Neutrophil (primary cell): ENCODE measurements around the gene MAP2K2.

Experiments used
- H3K27ac ChIP-seq: fragments of 200-600 bp; sonication (generic); 2 replicates; pipeline ENCODE4 v1.5.1; 2016; ENCODE audit warnings: mild to moderate bottlenecking, moderate library complexity
- H3K27me3 ChIP-seq: fragments of 200-600 bp; sonication (generic); 2 replicates; pipeline ENCODE4 v1.6.0; 2016; ENCODE audit warnings: mild to moderate bottlenecking
- H3K36me3 ChIP-seq: fragments of 200-600 bp; sonication (generic); 2 replicates; pipeline ENCODE4 v1.5.1; 2017
- H3K4me1 ChIP-seq, 2 experiments: fragments of 200-600 bp in 1 of 2; sonication (generic) in 1 of 2; 1 replicate in 1 of 2; 2 replicates in 1 of 2; pipeline versions ENCODE4 v1.5.1 to v1.6.1; 2013 to 2016; ENCODE audit warnings: low read depth in 1 of 2, low read length in 1 of 2, mild to moderate bottlenecking in 1 of 2, moderate library complexity in 1 of 2; ENCODE audit not compliant: control insufficient read depth in 1 of 2, insufficient read depth in 1 of 2
- H3K4me3 ChIP-seq, 2 experiments: fragments of 200-600 bp in 1 of 2; sonication (generic) in 1 of 2; 1 replicate in 1 of 2; 2 replicates in 1 of 2; pipeline ENCODE4 v1.5.1; 2013 to 2016; ENCODE audit warnings: low read depth in 1 of 2, low read length in 1 of 2, mild to moderate bottlenecking in 1 of 2, moderate library complexity in 1 of 2
- H3K9me3 ChIP-seq: fragments of 200-600 bp; sonication (generic); 2 replicates; pipeline ENCODE4 v1.5.1; 2016
- TF ChIP-seq, protein P1 (sequence below): fragments of 200-600 bp; sonication (generic); IDR thresholded peaks from 2 replicates; pipeline ENCODE4 v1.5.1; 2016; ENCODE audit warnings: antibody characterized with exemption

Gene MAP2K2

DNA sequence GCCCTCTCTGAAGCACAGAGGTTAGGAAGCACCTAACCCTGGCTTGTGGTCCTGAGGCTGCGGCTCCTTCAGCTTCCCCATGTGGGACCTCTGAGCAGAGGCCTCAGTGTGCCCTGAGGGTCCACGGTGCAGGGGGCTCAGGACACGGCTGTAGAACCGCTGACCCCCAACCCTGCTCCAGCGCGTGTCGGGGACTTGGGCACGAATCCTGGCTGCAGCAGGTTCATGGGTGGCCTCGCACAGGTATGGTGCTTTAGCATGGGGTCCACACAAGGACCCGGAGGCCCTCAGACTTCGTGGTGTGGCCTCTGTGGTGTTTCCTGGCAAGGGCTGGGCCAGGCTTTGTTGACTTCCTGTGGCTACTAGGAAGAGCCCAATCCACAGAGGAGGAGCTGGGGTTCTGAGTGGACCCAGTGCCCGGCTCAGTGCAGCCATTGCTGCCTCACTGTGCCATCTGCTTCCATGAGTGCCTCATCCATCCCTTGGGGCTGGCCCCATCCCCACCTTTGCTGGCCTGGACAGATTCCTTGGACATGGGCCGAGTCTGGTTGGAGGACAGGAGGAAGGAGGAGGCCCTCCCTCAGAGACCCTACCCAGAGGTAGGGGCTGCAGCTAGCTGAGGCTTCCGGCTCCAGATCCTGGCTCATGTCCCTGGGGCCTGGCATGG is 81.7 kb downstream of the MAP2K2 start:
- Histone ChIP-seq H3K4me3 (no peak overlapping the region), H3K4me1 (no peaks in the 10 kb centered on the region), H3K9me3 (no peaks in the 10 kb centered on the region), H3K27me3 (no peaks in the 10 kb centered on the region), H3K36me3 (peaks cover 62% of the 10 kb centered on the region), H3K27ac (peak overlapping the region; percentile 19)
- TF ChIP-seq, protein P1, sequence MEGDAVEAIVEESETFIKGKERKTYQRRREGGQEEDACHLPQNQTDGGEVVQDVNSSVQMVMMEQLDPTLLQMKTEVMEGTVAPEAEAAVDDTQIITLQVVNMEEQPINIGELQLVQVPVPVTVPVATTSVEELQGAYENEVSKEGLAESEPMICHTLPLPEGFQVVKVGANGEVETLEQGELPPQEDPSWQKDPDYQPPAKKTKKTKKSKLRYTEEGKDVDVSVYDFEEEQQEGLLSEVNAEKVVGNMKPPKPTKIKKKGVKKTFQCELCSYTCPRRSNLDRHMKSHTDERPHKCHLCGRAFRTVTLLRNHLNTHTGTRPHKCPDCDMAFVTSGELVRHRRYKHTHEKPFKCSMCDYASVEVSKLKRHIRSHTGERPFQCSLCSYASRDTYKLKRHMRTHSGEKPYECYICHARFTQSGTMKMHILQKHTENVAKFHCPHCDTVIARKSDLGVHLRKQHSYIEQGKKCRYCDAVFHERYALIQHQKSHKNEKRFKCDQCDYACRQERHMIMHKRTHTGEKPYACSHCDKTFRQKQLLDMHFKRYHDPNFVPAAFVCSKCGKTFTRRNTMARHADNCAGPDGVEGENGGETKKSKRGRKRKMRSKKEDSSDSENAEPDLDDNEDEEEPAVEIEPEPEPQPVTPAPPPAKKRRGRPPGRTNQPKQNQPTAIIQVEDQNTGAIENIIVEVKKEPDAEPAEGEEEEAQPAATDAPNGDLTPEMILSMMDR, result no peak
